Measurements from ENCODE around the gene TSTD1.
"Not testable (repeated sequence)": the region's sequence is repeated elsewhere in the genome, so short reads cannot be mapped to it uniquely, and the experiment has no call there.

TSTD1 gene

DNA sequence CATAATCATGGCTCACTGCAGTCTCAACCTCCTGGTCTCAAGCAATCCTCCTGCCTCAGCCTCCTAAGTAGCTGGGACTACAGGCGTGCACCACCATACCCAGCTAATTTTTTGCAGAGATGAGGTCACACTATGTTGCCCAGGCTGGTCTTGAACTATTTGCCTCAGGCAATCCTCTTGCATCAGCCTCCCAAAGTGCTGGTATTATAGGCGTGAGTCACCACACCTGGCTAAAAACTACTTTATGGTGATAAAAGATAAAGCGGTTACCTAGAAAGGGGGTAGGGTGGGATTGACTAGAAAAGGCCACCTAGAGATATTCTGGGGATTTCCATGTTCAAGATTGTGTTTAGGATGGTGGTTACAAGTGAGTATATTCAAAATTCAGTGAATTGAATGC, 5.0 kb downstream of the TSTD1 start:
- DNase-seq: no peak

DNA sequence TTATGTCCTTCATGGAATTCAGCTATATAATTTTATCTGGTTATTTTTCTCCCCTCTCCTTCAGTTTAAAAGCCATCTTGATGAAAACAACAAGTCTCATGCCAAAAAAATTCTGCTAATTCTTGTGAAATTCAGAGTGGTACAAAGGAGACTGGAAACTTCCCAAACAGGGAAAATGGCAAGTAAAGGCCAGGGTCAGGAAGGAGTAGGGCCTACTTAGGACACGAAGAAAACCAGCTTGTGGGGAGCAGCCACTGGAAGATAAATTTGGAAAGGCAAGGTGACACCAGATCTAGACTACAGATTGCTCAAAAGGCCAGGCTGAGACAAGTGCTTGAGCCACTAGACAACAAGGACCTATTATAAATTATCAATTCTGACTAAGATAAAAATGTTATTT, 6.4 kb downstream of the TSTD1 start:
- no peak for DNase-seq

DNA sequence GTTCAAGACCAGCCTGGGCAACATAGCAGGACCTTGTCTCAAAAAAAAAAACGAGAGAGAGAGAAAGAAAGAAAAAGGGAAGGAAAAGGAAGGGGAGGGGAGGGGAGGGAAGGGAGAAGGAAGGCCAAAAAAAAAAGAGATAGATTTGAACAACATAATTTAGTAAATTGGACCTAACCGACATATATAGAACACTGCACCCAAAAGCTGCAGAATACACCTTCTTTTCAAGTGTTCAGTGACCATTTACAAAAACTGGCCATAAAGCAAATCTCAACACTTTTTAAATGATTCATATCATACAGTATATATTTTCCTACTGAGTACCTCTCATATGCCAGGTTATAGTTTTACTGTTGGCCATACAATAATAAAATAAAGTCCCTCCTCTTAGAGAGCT, 6.9 kb downstream of the TSTD1 start:
- DNase-seq: no peak

DNA sequence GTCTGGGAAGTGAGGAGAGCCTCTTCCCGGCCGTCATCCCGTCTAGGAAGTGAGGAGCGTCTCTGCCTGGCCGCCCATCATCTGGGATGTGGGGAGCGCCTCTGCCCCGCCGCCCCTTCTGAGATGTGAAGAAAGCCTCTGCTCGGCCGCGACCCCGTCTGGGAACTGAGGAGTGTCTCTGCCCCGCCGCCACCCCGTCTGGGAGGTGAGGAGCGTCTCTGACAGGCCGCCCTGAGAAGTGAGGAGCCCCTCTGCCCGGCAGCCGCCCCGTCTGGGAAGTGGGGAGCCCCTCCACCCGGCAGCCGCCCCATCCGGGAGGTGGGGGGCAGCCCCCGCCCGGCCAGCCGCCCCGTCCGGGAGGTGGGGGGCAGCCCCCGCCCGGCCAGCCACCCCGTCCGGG, 9.3 kb downstream of the TSTD1 start:
- DNase-seq: not testable (repeated sequence)

DNA sequence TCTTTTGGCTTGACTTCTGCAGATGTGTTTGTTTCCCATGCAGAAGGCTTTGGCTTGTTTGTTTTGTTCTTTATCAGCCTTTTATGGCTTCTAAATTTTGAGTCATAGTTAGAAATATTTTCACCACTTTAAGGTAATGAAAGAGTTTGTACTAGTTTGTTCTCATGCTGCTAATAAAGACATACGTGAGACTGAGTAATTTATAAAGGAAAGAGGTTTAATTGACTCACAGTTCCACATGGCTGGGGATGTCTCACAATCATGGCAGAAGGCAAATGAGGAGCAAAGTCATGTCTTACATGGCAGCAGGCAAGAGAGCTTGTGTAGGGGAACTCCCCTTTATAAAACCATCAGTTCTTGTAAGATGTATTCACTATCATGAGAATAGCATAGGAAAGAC, 11.8 kb downstream of the TSTD1 start:
- DNase-seq: not testable (repeated sequence)

DNA sequence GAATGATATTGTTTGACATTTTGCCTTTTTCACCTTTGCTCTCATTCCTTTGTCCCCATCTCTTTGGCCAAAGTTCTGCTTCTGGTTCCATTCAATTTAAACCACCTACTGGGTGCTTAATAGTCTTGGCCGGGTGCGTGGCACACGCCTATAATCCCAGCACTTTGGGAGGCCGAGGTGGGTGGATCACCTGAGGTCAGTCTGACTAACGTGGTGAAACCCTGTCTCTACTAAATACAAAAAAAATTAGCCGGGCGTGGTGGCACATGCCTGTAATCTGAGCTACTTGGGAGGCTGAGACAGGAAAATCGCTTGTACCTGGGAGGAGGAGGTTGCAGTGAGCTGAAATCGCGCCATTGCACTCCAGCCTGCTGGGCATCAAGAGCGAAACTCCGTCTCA, 16.3 kb downstream of the TSTD1 start:
- not testable (repeated sequence) for DNase-seq

DNA sequence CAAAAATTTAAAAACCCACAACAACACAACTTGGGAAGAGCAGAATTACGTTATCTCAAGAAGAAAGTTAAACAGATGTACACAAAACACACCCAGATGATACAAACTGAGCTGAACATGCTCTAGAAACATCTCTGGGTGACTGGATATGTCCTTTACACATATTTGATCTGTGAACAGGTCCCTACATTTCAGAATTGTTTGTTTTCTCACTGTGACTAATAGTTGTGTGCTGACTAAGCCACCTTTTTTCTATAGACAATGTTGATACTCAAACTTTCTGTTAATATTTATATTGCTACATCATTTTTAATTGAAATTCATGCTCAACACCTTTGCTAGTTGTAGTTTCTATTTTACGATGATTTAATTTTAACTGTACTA, 16.8 kb downstream of the TSTD1 start:
- DNase-seq: no peak

DNA sequence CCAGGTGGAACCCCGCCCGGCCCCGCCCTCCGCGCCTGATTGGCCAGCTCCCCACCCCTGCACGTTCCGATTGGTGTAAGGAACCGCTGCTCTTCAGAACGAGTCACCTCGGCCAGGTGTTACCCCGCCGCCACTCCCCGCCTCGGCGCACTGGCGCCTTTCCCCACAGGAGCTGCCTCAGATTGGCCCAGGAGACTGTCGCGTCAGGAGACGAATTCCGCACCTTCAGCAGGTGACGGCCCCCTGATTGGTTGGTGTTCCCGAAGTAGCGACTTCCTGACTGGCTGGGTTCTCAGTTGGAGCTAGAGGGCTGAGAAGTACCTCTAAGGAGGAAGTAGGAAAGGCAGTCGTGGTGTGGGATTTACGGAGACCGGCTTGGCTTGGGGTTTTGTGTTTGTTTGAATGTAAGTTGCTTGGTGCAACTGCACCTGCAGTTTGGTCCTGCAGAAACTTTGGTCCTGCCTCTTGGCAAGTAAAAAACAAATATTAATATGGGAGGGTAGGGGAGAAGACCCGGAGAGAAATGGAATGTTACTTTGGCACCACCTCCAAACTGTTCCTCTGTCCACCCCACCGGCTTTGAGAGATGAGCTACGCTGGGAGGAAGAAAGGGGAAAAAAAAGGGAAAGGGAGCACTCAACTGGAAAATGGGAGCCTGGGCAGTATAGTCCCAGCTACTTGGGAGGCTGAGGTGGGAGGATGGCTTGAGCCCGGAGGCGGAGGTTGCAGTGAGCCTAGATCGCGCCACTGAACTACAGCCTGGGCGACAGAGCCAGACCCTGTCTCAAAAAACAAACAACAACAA, 17.4 kb downstream of the TSTD1 start:
- DNase-seq: peak; percentile 99

DNA sequence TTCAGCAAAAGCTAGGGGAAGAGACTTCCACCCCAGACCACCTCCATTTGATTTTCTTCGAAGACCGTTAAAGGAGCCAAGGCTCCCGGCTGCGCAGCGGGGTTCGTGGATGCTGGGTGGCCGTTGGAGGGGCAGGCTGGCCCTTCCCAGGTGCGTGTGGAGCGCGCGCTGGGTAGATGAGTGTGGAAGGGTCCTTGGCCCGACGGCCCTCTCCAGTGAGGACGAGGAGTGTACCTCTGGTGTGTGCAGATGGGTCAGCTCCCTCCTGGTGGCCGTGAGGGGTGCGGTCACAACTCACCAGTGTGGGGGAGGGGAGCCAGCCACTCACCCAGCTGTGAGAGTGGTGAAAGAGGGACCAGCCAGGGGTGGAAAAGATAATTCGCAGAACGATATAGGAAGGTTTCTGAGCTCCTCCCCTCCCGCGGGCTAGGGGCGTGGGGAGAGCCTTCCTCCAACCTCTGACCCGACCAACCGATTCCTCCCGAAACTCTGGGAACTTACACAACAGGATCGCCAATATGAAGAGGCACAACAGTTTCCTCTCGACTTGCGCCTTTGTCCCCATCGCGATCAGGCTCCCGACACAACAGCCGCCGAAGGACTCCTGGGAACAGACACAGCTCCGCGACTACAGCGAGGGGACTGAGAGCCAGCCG, 18.1 kb downstream of the TSTD1 start, which contains the start of gene F11R:
TSS of gene F11R (minus strand) at position 644 of the 656 bp plus-strand sequence. CDS start at position 565, 79 bp downstream.
- DNase-seq: peak; percentile 73

DNA sequence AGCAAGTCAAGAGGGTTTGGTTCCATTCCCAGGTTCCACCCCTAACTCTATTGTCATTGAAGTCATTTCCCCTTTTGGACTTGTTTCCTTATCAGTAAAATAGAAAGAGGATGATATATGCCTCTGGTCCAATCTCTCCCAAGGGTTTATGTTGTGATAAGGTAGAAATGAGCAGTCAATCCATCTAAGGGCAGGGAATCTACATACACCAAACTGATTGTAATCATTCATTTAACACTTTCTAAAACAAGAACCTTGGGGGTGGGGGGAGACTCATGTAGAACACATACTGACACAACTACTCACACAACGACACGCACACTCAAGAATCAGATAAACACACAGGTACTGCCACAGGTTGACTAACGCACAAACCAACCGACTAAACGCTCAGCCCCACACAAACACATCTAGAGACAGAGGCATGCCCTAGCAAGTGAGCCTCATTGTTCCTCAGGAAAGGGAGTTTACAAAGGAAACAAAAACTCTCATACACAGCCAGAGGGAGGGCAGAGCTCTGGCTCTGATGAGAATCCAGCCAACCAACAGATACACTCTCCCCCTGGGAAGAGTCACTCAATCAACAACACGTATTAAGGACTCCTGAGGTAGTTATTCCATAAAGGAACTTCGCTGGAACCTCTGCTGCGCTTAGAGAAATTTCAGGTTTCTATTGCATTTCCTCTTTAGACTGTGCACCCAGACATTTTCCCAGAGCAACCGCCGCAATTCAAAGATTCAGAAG, 18.8 kb downstream of the TSTD1 start:
- DNase-seq: peak; percentile 74

DNA sequence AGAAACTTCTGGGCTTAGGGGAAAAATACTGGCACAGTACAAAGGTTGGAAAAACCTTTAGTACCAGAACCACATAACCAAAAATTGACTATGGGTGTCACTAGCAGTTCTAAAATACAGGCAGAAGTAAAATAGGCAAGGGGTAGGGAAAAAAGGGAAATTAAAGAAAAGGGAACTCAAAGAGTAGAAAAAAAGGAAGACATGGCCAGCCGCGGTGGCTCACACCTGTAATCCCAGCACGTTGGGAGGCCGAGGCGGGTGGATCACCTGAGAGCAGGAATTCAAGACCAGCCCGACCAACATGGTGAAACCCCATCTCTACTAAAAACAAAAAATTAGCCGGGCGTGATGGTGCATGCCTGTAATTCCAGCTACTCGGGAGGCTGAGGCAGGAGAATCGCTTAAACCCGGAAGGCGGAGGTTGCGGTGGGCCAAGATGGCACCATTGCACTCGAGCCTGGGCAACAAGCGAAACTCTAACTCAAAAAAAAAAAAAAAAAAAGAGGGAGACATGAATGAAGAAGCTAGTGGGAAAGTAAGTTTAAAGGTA, 19.6 kb downstream of the TSTD1 start:
- DNase-seq: not testable (repeated sequence)

DNA sequence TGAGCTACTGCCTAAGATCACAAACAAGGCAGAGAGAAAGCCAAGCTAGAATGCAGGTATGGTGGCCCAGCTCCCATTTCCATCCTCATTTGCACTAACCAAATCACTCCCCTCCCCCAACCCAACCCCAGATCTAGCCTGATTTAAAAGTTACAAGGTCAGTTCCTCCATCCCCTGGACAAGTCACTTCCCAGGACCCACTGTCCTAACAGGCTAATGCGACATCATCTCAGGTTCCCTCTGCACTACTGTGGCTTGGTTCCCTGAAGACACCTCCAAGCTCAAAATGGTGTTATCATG, 20.2 kb downstream of the TSTD1 start:
- DNase-seq: no peak

DNA sequence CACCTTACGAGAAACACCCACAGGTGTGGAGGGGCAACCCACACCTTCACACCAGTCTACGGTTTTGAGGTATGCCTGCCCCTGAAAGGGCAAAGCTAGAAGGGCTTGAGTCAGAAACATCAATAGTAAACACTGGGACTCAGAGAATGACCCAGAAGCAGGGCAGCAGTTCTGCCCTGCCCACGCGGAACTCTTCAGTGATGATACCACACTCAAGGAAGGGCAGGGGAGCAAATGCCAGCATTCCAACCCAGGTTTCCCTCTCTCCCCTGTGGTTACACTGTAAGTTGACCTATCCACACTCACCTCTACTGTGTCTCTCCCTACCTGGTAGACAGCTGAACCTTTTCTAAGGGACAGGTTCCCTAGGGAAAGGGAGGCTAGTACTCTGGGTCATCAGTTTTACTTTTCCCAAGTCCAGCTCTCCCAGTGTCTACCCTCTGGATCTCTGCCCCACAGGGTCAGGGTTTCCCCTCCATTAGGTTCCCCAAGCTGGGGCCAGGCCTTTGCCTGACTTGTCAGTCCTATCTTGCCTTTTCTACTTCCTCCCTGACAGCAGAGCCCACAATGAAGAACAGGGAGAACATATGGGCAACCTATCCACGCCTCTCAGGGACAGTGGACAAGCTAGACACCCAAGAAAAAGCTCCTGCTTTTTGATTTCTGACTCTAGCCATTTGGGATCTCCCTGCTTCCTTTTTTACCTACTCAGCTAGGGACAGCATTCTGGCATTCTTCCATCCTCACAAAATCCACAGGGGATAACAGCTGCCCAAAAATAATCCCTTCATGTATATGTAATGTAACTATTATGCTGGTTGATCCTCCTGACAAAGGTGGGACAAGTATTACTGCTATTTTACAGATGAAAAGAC, 20.8 kb downstream of the TSTD1 start:
- DNase-seq: no peak

DNA sequence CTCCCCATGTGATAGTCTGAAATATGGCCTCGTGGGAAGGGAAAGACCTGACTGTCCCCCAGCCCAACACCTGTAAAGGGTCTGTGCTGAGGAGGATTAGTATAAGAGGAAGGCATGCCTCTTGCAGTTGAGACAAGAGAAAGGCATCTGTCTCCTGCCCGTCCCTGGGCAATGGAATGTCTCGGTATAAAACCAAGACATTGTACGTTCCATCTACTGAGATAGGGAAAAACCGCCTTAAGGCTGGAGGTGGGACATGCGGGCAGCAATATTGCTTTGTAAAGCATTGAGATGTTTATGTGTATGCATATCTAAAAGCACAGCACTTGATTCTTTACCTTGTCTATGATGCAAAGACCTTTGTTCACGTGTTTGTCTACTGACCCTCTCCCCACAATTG, 21.6 kb downstream of the TSTD1 start:
- DNase-seq: not testable (repeated sequence)

DNA sequence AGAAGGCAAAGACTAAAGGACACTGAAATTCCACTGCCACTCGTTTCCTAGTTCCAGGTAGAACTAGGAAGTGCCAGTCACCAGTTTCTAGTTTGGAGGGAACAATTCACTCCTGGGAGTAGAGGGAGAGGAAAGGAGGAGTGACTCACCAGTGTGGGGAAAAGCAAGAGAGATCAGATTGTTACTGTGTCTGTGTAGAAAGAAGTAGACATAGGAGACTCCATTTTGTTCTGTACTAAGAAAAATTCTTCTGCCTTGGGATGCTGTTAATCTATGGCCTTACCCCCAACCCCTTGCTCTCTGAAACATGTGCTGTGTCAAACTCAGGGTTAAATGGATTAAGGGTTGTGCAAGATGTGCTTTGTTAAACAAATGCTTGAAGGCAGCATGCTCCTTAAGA, 22.1 kb downstream of the TSTD1 start:
- DNase-seq: not testable (repeated sequence)

DNA sequence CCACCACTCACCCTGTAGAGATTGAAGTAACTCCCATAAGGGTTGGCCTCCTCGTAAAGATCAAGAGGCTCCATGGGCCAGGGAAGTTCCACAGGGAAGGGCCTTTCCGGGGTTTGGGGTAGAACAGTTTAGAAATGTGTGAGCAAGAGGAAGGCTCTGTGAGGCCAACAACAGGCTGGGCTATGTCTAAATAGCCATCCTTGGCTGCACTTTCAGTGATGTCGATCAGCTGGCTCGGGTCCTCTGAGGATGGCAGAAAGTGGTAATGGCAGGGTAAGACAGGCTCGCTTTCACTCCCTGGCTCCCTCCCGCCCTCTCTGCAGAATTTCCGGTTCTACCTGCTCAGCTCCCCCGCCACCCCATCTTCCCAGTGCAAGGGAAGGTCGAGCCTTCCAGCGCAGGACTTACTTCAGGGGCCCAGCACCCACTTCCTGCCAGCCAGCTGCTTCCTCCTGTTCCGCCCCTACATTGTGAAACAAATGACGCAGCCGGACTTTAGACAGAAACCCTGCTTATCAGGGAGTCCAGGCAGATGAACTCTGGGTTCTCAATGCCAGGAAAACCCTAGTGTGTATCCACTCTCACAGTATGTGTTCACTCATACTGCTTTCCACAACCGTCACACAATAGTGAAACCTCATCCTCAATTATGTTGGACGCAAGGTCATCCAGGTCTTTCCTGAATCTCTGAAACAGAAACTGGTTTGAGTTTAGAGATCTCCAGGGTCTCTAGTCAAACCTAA, 25.1 kb downstream of the TSTD1 start:
- no peak for DNase-seq

DNA sequence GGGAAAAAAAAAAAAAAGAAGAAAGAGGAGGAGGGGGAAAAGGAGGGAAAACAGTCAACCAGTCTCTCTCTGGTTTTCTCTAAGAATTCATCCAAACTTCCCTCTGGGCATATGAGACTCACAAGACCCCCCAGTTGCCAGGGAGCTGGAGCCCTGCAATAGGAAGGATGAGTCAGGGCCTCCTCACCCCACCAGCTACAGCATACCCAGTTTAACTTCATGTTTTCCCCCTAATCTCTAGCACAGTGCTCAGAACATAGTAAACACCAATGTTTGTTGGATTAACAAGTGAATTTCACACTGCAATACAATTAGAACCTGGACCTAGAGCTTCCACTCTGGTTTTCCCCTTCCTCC, 25.7 kb downstream of the TSTD1 start:
- no peak for DNase-seq

DNA sequence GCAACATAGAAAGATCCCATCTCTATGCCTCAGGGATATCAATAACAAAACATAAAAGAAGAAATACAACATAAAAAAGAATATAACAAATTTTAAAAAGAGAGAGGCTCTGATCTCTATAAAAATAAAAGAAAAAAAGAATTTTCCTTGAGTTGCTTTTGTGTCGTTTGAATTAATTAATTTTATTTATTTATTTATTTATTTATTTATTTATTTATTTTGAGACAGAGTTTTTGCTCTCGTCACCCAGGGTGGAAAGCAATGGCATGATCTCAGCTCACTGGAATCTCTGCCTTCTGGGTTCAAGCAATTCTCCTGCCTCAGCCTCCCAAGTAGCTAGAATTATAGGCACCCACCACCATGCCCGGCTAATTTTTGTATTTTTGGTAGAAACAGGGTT, 26.3 kb downstream of the TSTD1 start:
- DNase-seq: no peak

DNA sequence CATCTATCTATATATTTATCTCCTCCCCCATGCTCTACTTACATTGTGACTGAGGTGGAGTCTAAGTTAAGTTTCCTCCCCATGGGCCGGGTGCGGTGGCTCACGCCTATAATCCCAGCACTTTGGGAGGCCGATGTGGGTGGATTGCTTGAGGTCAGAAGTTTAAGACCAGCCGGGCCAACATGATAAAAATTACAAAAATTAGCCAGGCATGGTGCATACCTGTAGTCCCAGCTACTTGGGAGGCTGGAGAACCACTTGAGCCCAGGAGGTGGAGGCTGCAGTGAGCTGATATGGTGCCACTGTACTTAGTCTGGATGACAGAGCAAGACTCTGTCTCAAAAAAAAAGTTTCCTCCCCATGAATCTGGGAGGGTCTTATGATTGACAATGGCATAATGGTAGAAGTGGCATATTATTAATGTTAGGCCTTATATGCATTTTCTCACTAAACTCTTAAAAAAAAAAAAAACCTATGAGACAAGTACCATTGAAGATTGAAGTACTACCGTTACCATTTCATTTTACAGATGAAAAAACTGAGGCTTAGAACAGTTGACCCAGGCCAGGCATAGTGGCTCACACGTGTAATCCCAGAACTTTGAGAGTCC, 29.1 kb downstream of the TSTD1 start:
- DNase-seq: no peak

DNA sequence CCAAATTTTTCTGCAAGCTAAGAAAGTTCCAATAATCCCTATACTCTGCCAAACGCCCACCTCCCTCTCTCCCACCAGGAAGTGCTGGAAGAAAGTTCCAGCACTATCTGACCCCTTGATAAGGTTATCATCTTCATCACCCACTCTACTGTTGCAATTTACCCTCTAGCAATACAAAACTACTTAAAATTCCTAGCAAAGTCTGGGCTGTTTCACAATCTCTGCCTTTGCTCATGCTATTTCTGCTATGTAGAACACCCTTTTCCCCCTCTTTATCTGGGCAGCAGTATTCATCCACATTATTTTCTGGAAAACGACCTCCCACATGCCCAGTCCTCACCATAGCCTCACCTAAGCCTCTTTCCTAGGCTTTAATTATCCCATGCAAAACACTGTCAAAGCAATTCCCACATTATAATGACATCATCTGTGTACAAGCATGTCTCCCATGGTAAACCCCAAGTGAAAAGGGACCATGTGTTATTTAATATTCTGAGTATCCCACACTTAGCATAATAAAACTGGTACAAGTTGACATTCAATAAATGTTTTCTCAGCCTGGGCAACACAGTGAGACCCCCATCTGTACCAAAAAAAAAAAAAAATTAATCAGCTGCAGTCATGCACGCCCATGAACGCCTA, 29.8 kb downstream of the TSTD1 start:
- DNase-seq: no peak

DNA sequence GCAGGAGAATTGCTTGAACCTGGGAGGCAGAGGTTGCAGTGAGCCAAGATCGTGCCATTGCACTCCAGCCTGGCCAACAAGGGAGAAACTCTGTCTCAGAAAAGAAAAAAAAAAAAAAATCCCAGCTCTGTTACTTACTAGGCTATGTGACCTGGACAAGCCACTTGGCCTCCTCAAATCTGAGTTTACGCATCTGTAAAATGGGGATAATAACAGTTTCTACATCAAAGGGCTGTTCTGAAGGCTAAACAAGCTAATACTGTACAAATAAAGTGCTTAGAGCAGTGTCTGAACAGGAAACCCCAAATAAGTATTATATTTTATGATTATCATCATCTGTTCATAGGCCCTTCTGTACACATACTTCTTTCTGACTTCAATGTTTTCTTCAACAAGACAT, 31.4 kb downstream of the TSTD1 start:
- DNase-seq: no peak

Data from NCI-H345 (cell line).